C1 segment of cervical spinal cord (tissue), 14 donors: ENCODE results near the gene TMUB2.
A peak's percentile ranks its signal among the peaks of the same experiment; 100 is the strongest.
"Not testable (repeated sequence)": the region's sequence is repeated elsewhere in the genome, so short reads cannot be mapped to it uniquely, and the experiment has no call there.

ENCODE experiments used
- DNase-seq, 14 donors: peaks; one replicate each; lab custom pipeline; 2025; lab: John Stamatoyannopoulos, UW

TMUB2 gene

DNA sequence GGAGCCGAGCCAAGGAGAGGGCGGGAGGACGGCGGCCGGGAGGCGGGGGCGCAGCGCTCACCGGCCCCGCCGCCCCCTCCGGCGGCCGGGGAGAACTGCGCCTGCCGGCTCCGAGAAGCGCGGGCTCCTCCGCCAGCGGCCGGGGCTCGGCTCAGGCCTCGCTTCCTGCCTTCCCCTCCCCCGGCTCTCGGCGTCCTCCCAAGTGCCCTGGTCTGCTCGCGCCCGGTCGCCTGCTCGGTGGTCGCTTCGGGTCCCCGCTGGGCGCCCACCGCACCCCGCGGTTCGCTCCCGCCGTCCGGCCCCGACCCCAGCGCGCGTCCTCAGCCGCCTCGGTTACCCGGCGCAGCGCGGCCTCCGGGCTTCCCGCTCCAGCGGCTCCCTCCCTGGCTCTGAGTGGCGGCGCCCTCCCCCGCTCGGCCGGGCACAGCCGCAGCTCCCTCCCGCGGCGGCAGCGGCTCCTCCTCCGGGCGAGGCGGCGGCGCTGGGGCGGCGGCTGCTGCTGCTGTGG lies 32.4 kb downstream of the TMUB2 start:
- DNase-seq = peak in 8 of 14 donors; percentile 51 to 85 (median 71)

DNA sequence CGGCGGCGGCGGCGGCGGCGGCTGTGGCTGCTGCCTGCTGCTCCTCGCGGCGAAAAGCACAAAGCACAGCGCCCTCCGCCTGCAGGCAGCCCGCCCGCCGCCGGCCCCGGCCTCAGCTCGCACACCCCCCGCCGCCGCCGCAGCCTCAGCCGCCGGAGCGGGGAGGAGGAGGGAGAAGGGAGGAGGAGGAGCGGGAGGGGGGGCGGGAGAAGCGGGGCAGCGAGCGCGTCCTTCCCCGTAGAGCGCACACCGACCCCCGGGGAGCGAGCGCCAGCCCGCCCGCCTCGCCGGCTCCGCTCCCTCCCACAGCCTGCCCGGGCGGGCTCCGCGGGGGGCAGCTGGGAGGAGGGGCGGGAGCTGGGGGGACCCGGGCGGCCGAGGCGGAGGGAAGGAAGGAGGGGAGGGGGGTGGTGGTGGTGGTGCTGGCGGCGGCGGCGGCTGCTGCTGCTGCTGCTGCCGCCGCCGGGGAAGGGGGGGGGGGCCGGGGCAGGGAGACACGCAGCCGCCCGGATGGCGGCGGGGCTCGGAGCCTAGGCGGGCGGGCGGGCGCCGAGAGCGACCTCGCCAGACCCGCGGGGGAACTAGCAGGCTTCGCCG lies 32.9 kb downstream of the TMUB2 start, which contains the start of gene UBTF:
Gene UBTF, minus strand, starts transcription at position 60 of the 597 bp plus-strand sequence. CDS start 1,446 bp downstream, outside the sequence.
- peak in 13 of 14 donors; percentile 33 to 86 (median 75) for DNase-seq

DNA sequence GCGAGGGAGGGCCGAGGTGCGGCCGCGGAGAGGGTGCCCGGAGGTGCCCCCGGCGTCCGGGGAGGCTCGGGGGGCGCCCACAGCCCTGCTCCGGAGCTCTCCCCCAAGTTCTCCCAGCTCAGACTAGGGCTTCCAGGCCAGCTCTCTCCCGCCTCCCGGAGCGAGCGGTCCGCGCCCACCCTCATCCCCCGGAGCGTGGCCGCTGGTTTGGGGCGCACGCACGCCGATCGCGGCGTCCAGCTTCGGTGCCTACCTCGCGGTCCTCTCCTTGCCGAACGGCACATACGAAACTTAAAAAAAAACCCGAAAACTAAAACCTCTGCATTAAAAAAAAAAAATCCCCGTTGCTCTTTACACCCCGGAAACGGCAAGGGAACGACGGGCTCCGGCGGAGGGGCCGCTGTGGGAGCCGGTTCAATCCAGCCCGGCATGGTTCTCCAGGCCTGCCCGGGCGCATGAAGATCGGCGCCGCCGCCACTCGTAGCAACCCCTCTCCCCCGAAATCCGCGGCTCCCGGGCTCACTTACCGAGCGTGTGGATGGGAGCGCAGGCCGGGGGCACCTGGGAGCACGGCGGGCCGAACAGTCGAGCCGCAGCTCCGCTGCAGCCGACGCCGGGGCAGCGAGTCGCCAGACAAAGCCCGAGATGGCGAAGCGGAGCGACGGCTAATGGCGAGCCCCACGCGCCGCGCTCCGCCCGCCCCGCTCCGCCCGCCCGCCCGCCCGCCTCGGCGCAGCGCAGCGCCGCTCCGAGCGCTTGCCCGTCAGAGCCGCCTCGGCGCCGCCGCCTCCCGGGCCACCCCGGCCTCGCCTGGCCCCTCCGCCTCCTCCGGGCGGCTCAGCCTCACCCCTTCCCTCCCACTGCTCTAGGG lies 33.7 kb downstream of the TMUB2 start:
- peak in 11 of 14 donors; percentile 43 to 79 (median 65) for DNase-seq

DNA sequence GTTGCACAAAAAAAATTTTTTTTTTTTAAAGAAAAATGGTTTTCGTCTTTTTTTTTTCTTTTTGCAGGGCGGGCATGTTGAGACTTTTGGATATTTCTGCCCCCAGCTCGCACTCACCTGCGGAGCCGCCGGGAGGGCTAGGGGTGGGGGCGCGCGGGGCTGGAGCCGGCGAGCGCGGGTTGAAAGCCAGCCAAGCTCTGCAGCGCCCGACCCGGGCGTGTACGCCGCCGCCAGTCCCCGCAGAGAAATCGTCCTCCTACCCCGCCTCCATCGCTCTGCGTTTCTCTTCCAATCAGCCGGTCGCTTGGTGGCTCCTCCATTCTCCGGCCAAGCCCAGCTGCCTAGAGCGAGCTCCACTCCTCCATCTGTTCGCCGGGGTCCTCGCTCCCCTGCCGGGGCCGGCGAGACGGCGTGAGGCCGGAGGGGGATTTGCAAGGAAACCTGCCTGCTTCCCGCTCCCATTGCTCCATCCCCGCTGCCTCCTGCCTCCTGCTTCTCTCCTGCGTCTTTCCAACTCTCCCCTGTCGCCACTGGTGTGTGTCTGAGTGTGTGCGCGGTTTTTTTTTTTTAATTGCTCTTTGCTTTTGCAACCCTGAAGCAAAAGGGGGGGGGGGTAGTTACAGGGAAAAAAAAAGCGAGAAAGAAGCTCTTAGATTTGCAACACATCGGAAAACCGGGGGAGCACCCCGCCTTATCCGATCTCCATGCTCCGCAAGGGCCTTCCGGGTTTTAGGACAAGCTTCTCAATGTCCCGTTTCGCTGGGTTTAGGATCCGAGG lies 34.5 kb downstream of the TMUB2 start:
- peak in 12 of 14 donors; percentile 44 to 80 (median 70) for DNase-seq

DNA sequence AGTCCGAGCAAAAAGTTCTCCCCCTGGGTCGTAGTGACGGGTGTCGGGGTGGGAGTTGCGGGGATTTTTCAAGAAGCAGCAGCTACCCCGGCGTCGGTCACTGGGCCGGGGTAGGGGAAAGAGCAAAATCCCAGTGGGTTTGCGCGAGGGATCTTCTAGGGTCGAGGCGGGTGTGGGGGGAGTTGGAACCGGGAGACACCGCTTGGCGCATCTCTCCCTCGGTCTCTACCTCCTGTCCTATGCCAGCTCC lies 35.0 kb downstream of the TMUB2 start:
- DNase-seq = peak in 2 of 14 donors; percentile 64 to 82

DNA sequence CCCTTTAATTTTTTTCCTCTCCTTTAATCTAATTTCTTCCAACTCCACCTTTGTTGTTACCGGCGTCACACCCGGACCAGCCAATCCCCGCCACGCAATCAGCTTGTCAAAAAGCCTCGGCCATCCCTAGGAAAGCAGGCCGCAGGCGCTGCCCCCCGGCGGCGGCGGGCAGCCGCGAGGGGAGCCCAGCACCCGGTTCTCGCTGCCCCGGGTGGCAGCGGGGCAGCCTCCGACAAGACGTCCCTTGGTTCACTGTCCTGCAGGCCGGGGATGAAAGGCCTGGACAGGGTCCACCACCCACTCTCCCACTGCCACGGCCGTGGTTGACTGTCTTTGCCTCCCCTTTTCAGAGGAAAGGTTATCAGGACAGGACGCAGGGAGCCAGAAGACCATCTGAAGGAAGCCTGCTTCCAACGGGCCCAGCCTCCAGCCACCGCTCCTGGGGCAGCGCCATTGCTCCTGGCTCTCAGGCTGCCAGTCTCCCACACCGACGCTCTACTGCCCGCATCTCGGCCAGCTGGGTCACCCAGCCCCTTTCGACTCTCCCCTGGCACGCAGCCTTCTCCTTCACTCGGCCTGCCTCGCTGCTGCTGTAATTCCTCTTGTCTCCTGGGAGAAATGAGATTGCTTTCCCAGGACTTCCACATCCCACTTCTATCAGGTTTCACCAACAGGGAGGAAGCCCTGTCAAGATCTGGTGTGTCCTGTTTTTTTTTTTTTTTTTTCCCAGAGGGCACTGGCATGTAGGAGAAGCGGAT lies 35.5 kb downstream of the TMUB2 start:
- DNase-seq = peak in 13 of 14 donors; percentile 51 to 91 (median 77)

DNA sequence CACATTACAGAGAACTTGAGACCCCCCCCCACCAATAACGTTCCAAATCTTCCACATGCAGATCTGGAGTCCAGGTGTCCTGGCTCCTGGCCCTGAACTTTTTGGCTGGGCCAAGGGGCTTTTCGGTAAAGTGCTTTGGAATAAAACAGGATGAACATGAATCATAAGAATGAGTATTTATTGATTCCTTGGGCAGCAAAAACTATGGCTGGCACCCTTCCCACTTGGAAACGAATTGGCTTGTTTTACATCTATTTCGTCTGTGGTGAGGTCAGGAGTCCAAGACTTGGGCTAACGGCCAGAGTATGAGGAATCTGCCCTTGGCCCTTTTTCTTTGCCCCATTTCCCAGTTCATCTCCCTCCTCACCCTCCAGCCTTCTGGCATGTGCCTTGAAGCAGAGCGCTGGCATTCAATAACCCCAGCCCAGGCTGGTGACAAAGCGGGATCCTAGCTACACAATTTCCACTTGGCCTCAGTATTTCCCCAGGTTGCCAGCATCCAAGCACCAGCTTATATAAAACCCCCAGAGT lies 36.8 kb downstream of the TMUB2 start:
- DNase-seq = peak in 5 of 14 donors; percentile 6 to 62 (median 31)

DNA sequence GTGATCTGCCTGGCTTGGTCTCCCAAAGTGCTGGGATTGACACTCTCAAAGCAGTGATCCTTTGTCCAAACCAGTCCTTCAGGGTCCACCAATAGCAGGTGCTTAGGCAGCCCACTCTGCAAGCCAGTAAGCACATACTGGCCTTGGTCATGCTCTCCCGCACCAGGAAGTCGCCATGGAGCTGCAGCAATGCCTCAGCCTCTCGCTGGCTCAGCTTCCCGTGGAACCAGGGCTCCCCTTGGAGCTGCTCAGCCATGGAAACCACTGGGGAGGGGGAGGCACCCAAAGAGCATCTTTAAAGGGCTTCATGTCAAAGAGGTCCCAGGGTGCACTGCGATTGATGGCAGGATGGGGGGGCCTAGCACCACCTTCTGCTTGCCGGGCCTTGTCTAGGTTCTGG lies 42.3 kb downstream of the TMUB2 start:
- no peak for DNase-seq

DNA sequence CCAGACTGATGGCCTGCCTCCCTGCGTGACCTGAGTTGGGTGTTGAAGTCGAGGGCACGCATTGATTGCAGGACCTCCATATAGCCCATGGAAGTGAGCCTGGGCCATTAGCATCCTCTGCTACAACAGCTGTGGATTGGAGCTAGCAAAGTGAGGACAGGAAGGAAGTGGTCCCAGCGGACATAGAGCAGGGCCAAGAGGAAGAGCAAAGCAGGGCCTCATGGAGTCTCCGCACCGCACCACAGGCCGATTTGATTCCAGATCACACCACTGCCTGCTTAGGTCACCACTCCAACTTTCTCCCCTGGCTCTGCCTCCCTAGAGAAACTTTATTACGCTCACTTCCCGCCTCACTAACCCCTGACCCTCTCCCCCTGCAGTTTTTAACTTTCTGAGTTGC lies 43.4 kb downstream of the TMUB2 start:
- DNase-seq = no peak

DNA sequence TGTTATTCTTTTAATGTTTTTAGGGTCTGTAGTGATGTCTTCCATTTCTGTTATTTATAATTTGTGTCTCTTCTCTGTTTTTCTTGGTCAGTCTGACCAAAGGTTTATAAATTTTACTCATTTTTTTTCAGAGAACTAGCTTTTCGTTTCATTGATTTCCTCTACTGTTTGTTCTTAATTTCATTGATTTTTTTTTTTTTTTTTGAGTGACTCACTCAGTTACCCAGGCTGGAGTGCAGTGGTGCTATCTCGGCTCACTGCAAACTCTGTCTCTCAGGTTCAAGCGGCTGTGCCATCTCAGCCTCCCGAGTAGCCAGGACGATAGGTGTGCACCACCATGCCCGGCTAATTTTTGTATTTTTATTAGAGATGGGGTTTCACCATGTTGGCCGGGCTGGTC lies 45.3 kb downstream of the TMUB2 start:
- no peak for DNase-seq

DNA sequence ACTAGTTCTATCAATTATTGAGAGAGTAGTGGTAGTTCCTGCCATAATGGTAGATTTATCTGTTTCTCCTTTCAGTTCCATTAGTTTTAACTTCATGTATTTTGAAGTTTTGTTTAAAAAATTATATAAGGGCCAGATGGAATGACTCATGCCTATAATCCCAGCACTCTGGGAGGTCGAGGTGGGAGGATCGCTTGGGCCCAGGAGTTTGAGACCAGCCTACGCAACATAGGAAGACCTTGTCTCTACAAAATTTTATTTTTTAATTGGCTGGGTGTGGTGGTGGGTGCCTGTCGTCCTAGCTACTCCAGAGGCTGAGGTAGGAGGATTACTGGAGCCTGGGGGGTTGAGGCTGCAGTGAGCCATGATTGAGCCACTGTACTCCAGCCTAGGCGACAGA lies 46.8 kb downstream of the TMUB2 start:
- no peak for DNase-seq

DNA sequence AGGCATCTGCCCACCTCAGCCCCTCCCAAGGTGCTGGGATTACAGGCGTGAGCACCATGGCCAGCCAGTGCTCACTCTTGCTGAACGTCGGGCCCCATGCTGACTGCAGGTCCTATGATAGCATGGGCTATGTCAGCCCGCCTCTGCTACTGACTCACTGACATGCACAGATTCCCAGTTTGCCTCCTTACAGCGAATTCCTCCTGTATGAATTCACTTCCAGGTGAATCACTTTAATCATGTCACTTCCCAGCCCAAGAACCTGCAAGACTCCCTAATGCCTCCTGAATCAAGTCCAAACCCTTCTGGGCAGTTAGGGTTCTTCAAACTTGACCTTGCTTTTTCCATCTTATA lies 48.8 kb downstream of the TMUB2 start:
- no peak for DNase-seq

DNA sequence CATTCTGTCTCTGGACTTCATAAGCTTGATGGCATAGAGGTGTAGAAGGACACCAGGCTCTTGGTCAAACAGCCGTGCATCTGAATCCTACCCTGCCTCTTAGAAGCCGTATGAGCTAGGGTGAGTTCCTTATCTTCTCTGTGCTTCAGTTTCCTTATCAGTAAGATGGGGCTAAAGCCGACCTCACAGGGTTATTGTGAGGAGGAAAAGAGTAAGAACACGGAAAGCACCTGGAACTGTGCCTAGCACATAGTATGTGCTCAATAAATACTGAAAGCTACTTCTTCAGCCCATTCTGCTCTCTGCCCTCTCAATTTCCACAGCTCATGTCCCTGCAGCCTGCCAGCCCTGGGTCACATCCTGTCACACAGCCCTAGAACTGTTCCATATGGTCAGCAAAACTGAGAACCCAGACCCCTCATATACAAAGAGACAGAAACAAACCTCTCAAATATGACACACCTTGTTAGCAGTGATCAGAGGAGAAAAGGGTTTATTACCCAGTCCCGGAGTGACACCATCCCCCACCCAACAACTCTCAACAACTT lies 49.7 kb downstream of the TMUB2 start:
- no peak for DNase-seq

DNA sequence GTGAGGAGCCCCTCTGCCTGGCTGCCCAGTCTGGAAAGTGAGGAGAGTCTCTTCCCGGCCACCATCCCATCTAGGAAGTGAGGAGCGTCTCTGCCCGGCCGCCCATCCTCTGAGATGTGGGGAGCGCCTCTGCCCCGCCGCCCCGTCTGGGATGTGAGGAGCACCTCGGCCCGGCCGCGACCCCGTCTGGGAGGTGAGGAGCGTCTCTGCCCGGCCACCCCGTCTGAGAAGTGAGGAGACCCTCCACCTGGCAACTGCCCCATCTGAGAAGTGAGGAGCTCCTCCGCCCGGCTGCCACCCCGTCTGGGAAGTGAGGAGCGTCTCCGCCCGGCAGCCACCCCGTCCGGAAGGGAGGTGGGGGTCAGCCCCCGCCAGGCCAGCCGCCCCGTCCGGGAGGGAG lies 51.1 kb downstream of the TMUB2 start:
- not testable (repeated sequence) for DNase-seq

DNA sequence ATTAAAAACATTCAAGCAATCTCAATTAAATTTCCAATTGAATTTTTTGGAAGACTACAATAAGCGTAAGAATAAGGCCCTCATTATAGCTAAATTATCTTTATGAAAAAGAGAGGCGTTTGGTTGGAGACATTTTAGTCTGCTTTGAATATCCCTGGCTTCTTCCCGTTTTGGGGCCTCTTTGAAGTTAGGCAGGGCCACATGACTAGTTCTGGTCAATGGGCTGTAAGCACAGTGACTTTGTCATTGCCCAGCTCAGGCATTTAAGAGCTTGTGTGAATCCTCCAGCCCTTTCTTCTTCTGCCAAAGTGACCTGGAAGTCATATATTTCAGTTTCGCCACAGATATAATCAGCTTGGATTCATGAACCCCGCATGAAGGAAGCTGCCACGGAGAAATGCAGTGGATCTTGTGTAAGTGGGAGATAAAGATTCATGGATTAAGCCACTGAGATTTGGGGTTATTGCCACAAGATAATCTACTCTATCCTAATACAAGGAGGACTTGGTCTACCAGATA lies 54.4 kb downstream of the TMUB2 start:
- peak in 1 of 14 donors; percentile 5 for DNase-seq
